ENCODE measurements around the gene CHRNA1.

- TF ChIP-seq RAD21 (conservative IDR thresholded peaks at IDR 0.05): no peak
- TF ChIP-seq, protein P1, sequence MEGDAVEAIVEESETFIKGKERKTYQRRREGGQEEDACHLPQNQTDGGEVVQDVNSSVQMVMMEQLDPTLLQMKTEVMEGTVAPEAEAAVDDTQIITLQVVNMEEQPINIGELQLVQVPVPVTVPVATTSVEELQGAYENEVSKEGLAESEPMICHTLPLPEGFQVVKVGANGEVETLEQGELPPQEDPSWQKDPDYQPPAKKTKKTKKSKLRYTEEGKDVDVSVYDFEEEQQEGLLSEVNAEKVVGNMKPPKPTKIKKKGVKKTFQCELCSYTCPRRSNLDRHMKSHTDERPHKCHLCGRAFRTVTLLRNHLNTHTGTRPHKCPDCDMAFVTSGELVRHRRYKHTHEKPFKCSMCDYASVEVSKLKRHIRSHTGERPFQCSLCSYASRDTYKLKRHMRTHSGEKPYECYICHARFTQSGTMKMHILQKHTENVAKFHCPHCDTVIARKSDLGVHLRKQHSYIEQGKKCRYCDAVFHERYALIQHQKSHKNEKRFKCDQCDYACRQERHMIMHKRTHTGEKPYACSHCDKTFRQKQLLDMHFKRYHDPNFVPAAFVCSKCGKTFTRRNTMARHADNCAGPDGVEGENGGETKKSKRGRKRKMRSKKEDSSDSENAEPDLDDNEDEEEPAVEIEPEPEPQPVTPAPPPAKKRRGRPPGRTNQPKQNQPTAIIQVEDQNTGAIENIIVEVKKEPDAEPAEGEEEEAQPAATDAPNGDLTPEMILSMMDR (IDR thresholded peaks at IDR 0.05; ENCODE audit: poor library complexity, severe bottlenecking): no peak
- TF ChIP-seq EZH2 (IDR thresholded peaks at IDR 0.05; ENCODE audit: borderline replicate concordance, insufficient read depth, low read length, poor library complexity, severe bottlenecking): no peak
- TF ChIP-seq EP300 (conservative IDR thresholded peaks at IDR 0.05; ENCODE audit: poor library complexity, severe bottlenecking): no peak
- TF ChIP-seq POLR2AphosphoS5 (IDR thresholded peaks at IDR 0.05): no peak
Measured at GRCh38 chr2:174717273-174717672, 47.0 kb downstream of the CHRNA1 start.

Data from neural cell (in vitro differentiated cells).